Right forelimb (tissue), 1 donor: ENCODE measurements around the gene GGACT.

ENCODE experiments used
- DNase-seq: peaks from one replicate; pipeline ENCODE4 v3.0.0-alpha.2; 2018

The GGACT gene

GRCh38 chr13:100510208-100510957, 78.2 kb downstream of the GGACT start:
- DNase-seq: no peak

GRCh38 chr13:100508996-100509395, 79.6 kb downstream of the GGACT start:
- no peak for DNase-seq

GRCh38 chr13:100508455-100508854, 80.1 kb downstream of the GGACT start:
- DNase-seq: no peak

GRCh38 chr13:100506600-100507422, 81.8 kb downstream of the GGACT start:
- DNase-seq: no peak

- no peak for DNase-seq
These were observed 82.4 kb downstream of the GGACT start for GRCh38 chr13:100506154-100506553.

- DNase-seq: no peak
These were observed 85.0 kb downstream of the GGACT start for GRCh38 chr13:100503622-100504021.

- DNase-seq: no peak
These were observed 86.1 kb downstream of the GGACT start for GRCh38 chr13:100502446-100502845.

GRCh38 chr13:100497389-100497788, 91.2 kb downstream of the GGACT start:
- no peak for DNase-seq

- no peak for DNase-seq
These were observed 93.1 kb downstream of the GGACT start for GRCh38 chr13:100495455-100495854.

GRCh38 chr13:100493418-100493817, 95.2 kb downstream of the GGACT start:
- no peak for DNase-seq

GRCh38 chr13:100491164-100491842, 97.3 kb downstream of the GGACT start:
- no peak for DNase-seq

- DNase-seq: no peak
These were observed 97.9 kb downstream of the GGACT start for GRCh38 chr13:100490692-100491091.

GRCh38 chr13:100485265-100485664, 103.3 kb downstream of the GGACT start:
- DNase-seq: no peak

GRCh38 chr13:100484702-100485101, 103.9 kb downstream of the GGACT start:
- no peak for DNase-seq

- no peak for DNase-seq
These were observed 104.7 kb downstream of the GGACT start for GRCh38 chr13:100483841-100484381.

- no peak for DNase-seq
These were observed 105.5 kb downstream of the GGACT start for GRCh38 chr13:100483139-100483538.

GRCh38 chr13:100480676-100481075, 107.9 kb downstream of the GGACT start:
- DNase-seq: no peak
